Stimulated activated CD4-positive, alpha-beta T cell treated with anti-CD3 and anti-CD28 coated beads, Interleukin-2, amount 100 ng/mL, for 24 hours (primary cell): ENCODE data around the gene GSTM2.

Source experiments
- DNase-seq, 2 donors: peaks; one replicate each; pipeline ENCODE4 v3.0.0-alpha.2; 2020

The GSTM2 gene

DNA sequence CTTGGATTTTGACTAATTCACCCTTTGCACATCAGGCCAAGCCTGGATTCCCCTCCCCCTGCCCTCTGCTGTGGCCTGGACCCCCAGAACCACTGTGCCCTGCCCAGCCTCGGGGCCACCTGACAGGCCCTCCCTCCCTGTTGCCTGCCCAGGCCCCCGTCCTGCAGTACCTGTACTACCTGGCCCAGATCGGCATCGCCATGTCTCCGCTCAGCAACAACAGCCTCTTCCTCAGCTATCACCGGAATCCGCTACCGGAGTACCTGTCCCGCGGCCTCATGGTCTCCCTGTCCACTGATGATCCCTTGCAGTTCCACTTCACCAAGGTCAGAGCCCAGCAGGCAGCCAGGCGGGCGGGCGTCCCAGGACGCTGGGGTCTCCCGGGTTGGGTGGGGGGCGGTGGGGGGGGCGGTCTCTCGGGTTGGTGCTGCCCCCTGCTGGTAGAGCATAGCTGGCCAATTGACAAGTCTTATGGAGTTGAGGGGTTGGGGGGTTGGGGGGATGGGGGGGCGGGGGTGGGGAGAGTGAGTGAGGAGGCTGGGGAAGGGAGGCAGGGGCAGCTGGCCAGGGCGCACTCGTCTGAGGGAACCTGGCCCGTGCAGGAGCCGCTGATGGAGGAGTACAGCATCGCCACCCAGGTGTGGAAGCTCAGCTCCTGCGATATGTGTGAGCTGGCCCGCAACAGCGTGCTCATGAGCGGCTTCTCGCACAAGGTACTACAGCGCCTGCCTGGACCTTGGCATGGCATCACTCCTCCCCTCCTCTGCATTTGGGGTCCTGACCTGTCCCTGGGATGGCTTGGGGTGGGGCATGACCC, 37.6 kb upstream of the GSTM2 start:
- peak; percentile 38 to 53 for DNase-seq

- DNase-seq: no peak
Observed at GRCh38 chr1:109630898-109631512, 36.9 kb upstream of the GSTM2 start.

DNA sequence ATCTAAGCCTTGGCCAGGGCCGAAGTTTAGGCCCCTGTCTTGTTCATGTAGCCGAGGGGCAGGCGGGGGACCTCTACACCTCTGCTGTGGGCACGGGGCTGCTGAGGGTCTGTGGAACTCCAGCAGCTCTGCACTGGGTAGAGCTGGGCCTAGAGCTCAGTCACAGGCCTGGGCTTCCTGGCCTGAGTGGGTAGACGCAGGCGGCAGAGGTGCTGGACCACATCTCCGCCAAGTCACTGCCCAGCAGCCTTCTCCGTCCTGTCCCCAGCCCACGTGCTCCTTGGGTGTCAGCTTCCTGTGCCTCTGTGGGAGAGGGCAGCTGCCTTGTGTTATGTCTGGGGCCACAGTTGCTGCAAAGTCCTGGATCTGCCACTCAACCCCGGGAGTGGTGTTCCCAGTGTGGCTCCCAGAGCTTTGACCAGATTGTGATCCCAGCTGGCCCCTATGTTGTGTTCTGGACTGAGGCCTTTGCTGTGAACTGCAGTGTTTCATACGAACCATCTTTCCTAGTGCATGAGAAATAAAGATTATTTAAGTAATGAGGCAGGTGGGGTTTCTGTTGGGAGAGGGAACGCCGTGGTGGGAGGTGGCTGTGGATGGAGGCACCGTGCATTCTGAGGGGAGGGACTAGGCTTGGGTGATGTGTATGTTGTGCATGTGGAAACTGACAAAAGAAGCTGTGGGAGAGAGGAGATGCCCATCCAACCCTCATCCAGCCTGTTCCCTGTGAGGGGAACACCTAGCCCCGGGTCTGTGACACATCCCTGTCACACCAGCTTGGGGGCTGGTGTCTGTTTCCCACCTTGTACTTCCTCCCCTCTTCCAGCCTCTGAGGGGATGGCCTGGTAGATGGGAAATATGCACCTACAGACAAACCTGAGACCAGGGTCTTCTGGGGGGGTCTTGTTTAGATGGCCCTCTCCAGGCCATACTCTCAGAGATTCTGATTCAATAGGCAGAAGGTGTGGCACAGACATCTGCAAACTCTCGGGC, 36.0 kb upstream of the GSTM2 start:
- DNase-seq: no peak

- peak in 1 of 2 donors; percentile 13 for DNase-seq
Observed at GRCh38 chr1:109632671-109633346, 35.0 kb upstream of the GSTM2 start.

DNA sequence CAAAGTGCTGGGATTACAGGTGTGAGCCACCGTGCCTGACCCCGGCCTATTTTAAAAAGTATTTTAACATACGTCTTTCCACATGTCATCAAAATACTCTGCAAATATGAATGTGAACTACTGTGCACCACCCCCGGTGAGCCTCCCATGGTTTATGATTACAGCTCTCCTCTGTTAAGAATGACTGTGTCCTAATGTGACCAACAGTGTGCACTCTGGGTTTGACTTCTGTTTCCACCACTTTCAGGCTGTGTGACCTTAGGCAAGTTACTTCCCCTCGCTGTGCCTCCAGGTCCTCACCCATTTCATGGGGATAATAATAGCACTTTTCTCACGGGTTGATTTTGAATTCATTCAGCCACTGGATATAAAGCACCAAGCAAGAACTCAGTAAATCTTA, 33.6 kb upstream of the GSTM2 start:
- peak in 1 of 2 donors; percentile 17 for DNase-seq

- peak in 1 of 2 donors; percentile 23 for DNase-seq
Observed at GRCh38 chr1:109634771-109635750, 32.8 kb upstream of the GSTM2 start.

GRCh38 chr1:109635862-109636200, 32.0 kb upstream of the GSTM2 start:
- peak in 1 of 2 donors; percentile 15 for DNase-seq

GRCh38 chr1:109636201-109636952, 31.5 kb upstream of the GSTM2 start:
- DNase-seq: peak in 1 of 2 donors; percentile 10

- DNase-seq: peak in 1 of 2 donors; percentile 12
Observed at GRCh38 chr1:109637446-109637845, 30.4 kb upstream of the GSTM2 start.

GRCh38 chr1:109639063-109639840, 28.6 kb upstream of the GSTM2 start:
- DNase-seq: no peak

- no peak for DNase-seq
Observed at GRCh38 chr1:109639841-109640184, 28.0 kb upstream of the GSTM2 start.

GRCh38 chr1:109640285-109640865, 27.5 kb upstream of the GSTM2 start:
- DNase-seq: peak; percentile 97

DNA sequence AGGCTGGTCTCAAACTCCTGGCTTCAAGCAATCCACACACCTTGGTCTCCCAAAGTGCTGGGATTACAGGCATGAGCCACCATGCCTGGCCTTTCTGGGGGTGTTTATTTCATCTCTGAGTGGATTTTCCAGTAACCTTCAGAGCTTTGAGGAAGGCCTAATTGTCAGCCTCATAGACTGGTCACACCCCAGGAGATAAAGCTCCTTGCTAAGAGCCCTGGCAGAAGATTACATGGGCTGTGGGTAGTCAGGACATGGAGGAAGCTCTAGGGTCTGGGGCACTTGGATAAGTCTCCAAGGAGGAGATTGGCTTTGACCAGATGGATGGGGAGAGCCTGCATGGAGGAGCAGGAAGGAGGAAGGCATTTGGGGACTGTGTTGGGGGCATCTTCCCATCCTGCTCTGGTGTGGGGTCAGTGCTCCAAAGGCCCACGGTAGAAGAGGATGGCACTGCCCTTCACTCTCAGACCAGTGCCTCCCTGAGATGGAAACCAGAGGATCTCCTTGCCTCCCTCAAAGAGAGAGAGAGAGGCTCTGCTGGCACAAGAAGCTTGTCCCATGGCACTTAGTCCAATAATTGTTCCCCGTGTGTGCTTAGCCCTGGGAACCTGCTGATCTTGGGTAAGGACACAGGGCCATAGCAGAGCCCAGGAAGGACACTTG, 26.6 kb upstream of the GSTM2 start:
- DNase-seq: no peak

- no peak for DNase-seq
Observed at GRCh38 chr1:109641861-109642260, 26.0 kb upstream of the GSTM2 start.

DNA sequence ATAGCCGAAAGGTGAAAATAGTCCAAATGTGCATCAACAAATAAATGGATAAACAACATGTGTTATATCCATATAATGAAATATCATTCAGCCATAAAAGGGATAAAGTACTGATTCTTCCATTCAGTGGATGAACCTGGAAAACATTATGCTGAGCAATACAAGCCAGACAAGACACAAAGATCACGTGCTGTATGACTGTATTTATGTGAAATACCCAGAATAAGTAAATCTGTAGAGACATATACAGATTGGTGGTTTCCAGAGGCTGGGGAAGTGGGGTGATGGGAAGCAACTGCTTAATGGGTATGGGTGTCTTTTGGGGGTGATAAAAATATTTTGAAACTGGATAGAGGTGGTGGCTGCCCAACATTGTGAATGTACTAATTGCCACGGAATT, 25.2 kb upstream of the GSTM2 start:
- no peak for DNase-seq

GRCh38 chr1:109643385-109644230, 24.2 kb upstream of the GSTM2 start:
- DNase-seq: peak; percentile 92 to 93

- no peak for DNase-seq
Observed at GRCh38 chr1:109644670-109645069, 23.2 kb upstream of the GSTM2 start.

GRCh38 chr1:109649491-109649914, 18.4 kb upstream of the GSTM2 start:
- DNase-seq: peak in 1 of 2 donors; percentile 1
